Ovary (tissue), 9 donors: ENCODE data around the gene PDZRN3. TPM values are rescaled to one million over a fixed set of nuclear protein-coding genes. Genes with fewer than 3 reads are reported as not detected.

Source experiments
- DNase-seq, 5 donors: peaks; one replicate each; pipeline ENCODE4 v3.0.0-alpha.2; 2019 to 2020
- H3K27ac ChIP-seq, 2 donors: fragments of 200-600 bp; one replicate each; pipeline versions ENCODE4 v1.5.1 to v1.8.0; 2019 to 2022
- H3K27me3 ChIP-seq: fragments of 200-600 bp; one replicate; pipeline ENCODE4 v1.8.0; 2022
- H3K36me3 ChIP-seq: fragments of 200-600 bp; sonication (generic); one replicate; pipeline ENCODE4 v1.5.1; 2019
- H3K4me1 ChIP-seq: one replicate; pipeline ENCODE4 v1.8.1; 2013; ENCODE audit warnings: mild to moderate bottlenecking, moderate library complexity; ENCODE audit not compliant: insufficient read depth
- H3K4me3 ChIP-seq: fragments of 200-600 bp; sonication (generic); one replicate; pipeline ENCODE4 v1.5.1; 2017
- H3K9me3 ChIP-seq, 2 donors: fragments of 200-600 bp in 1 of 2; sonication (generic) in 1 of 2; one replicate each; pipeline versions ENCODE4 v1.5.1 to v1.8.1; 2013 to 2019; ENCODE audit warnings: mild to moderate bottlenecking in 1 of 2, moderate library complexity in 1 of 2
- CTCF ChIP-seq, 3 donors: fragments of 450-650 bp in 2 of 3; fragments of 200-600 bp in 1 of 3; IDR thresholded peaks; one replicate each; pipeline versions ENCODE4 v1.5.1 to v1.8.0; 2016 to 2022; ENCODE audit warnings: antibody characterized with exemption in 3 of 3, mild to moderate bottlenecking in 1 of 3
- EP300 ChIP-seq: sonication (generic); formaldehyde crosslinking; IDR thresholded peaks from one replicate; pipeline ENCODE4 v1.6.1; 2017; ENCODE audit warnings: antibody characterized with exemption
- POLR2A ChIP-seq: fragments of 450-650 bp; IDR thresholded peaks from one replicate; pipeline ENCODE4 v1.6.1; 2017; ENCODE audit warnings: antibody characterized with exemption, mild to moderate bottlenecking, moderate library complexity
- WGBS, 3 donors: extraction: QIAGEN DNeasy Blood & Tissue Kit in 1 of 3; methylation state at CpG; one replicate each; pipeline versions ENCODE4 v1.1.5 to v1.1.7; 2013 to 2017; 5-methylcytosine and 5-hydroxymethylcytosine counted together
- intact Hi-C, 4 donors: fragments of 100-400 bp; cut with DNase I; formaldehyde crosslinking; loops; one replicate each; pipeline versions ENCODE4 v1.11.0 to v1.15.1; 2022 to 2023
- polyA plus RNA-seq, 2 donors: library from polyadenylated mRNA; stranded (reverse); fragments of 200-250 nt in 1 of 2; fragments of 350-450 nt in 1 of 2; fragmentation: Illumina TruSeq in 1 of 2; extraction: RNeasy Lipid Tissue Mini Kit (QIAGEN cat#74804) in 1 of 2; gene quantifications; one replicate each; pipeline ENCODE4 v1.2.3, GENCODE V29; 2013 to 2014
- total RNA-seq, 7 donors: library from RNA; depleted of rRNA in 2 of 7; stranded (reverse); fragments of >200 nt in 2 of 7; fragmentation: NEBNext Ultra II Directional in 3 of 7; extraction: Animal tissue kit (Norgen Biotek cat#: 25700) in 3 of 7; gene quantifications; one replicate each; pipeline versions ENCODE4 v1.1.0 to v1.2.4, GENCODE V29; 2016 to 2023
- donor health status: DM: no; HTN: no; CAD: no; lungs with moderate emphysema.
- donor health status: DM: no; HTN: no; CAD: no.
- donor health status: Bipolar disorder and iron deficiency.
- donor health status: DM: yes; HTN: yes; CAD: no.
- donor health status: DM: no; HTN: no; CAD: no.
- donor health status: DM: yes; HTN: yes; CAD: no.

PDZRN3 gene
- total and polyA plus RNA-seq, 9 donors = 68.1 to 161 (median 102) TPM

GRCh38 chr3:73667889-73668288, 43.1 kb upstream of the PDZRN3 start:
- Histone ChIP-seq H3K4me1 (peaks cover 8% of the 10 kb centered on the region), H3K27ac (peak overlapping the region in 1 of 2 donors; percentile 6), H3K4me3 (no peak overlapping the region), H3K27me3 (no peaks in the 10 kb centered on the region), H3K9me3 (no peaks in the 10 kb centered on the region), H3K36me3 (no peaks in the 10 kb centered on the region)
- intact Hi-C loops = no loop called here
- 25 to 36% (median 25%) methylated on average over 3 of the region's 3 CpGs for WGBS, 3 donors
- no peak for TF ChIP-seq POLR2A
- TF ChIP-seq EP300 = no peak
- TF ChIP-seq CTCF (IDR thresholded peaks at IDR 0.05) = no peak
- peak; percentile 30 to 60 (median 44) for DNase-seq

- Histone ChIP-seq H3K4me1 (peaks cover 8% of the 10 kb centered on the region), H3K4me3 (no peak overlapping the region), H3K27ac (no peak overlapping the region), H3K9me3 (no peaks in the 10 kb centered on the region), H3K36me3 (no peaks in the 10 kb centered on the region), H3K27me3 (no peaks in the 10 kb centered on the region)
- TF ChIP-seq EP300 = no peak
- TF ChIP-seq CTCF (IDR thresholded peaks at IDR 0.05) = no peak
- TF ChIP-seq POLR2A = no peak
- WGBS, 3 donors = 72 to 79% (median 79%) methylated on average over 2 of the region's 2 CpGs
- DNase-seq = no peak
- intact Hi-C loops = no loop called here
Measured at GRCh38 chr3:73665286-73665685, 40.5 kb upstream of the PDZRN3 start.

GRCh38 chr3:73664389-73664788, 39.6 kb upstream of the PDZRN3 start:
- 15 to 18% (median 16%) methylated on average over 4 of the region's 4 CpGs for WGBS, 3 donors
- TF ChIP-seq EP300 (no peak), POLR2A (no peak), CTCF (IDR thresholded peaks at IDR 0.05) (no peak)
- DNase-seq = no peak
- H3K9me3 ChIP-seq = no peaks in the 10 kb centered on the region
- H3K4me3 ChIP-seq = no peak overlapping the region
- no peak overlapping the region for H3K27ac ChIP-seq
- no peaks in the 10 kb centered on the region for H3K36me3 ChIP-seq
- no peaks in the 10 kb centered on the region for H3K27me3 ChIP-seq
- intact Hi-C loops = no loop called here
- H3K4me1 ChIP-seq = peaks cover 8% of the 10 kb centered on the region

- intact Hi-C loops = no loop called here
- H3K4me3 ChIP-seq = no peak overlapping the region
- WGBS, 3 donors = 91 to 94% (median 92%) methylated on average over 3 of the region's 3 CpGs
- no peaks in the 10 kb centered on the region for H3K36me3 ChIP-seq
- no peak overlapping the region for H3K27ac ChIP-seq
- H3K4me1 ChIP-seq = peaks cover 7% of the 10 kb centered on the region
- H3K9me3 ChIP-seq = no peaks in the 10 kb centered on the region
- no peaks in the 10 kb centered on the region for H3K27me3 ChIP-seq
- TF ChIP-seq CTCF (IDR thresholded peaks at IDR 0.05) (no peak), POLR2A (no peak), EP300 (no peak)
- DNase-seq = no peak
Measured at GRCh38 chr3:73663495-73663894, 38.8 kb upstream of the PDZRN3 start.

- TF ChIP-seq POLR2A (no peak), EP300 (no peak), CTCF (IDR thresholded peaks at IDR 0.05) (no peak)
- H3K36me3 ChIP-seq = no peaks in the 10 kb centered on the region
Measured at GRCh38 chr3:73661265-73661664, 36.5 kb upstream of the PDZRN3 start.

More at GRCh38 chr3:73661265-73661664, 36.5 kb upstream of the PDZRN3 start:
- DNase-seq = no peak
- Histone ChIP-seq H3K27me3 (no peaks in the 10 kb centered on the region), H3K27ac (no peak overlapping the region), H3K4me3 (no peak overlapping the region), H3K4me1 (peaks cover 8% of the 10 kb centered on the region), H3K9me3 (no peaks in the 10 kb centered on the region)
- intact Hi-C loops = no loop called here
